Activated CD8-positive, alpha-beta memory T cell treated with anti-CD3 and anti-CD28 coated beads for 1 hour (primary cell): ENCODE data around the gene AMZ1.
"Not testable (repeated sequence)": the region's sequence is repeated elsewhere in the genome, so short reads cannot be mapped to it uniquely, and the experiment has no call there.

Experiments
- DNase-seq, 2 donors: peaks; one replicate each; pipeline ENCODE4 v3.0.0-alpha.2; 2020; ENCODE audit warnings: low read depth in 1 of 2; ENCODE audit errors: extremely low read depth in 1 of 2

Gene AMZ1

DNA sequence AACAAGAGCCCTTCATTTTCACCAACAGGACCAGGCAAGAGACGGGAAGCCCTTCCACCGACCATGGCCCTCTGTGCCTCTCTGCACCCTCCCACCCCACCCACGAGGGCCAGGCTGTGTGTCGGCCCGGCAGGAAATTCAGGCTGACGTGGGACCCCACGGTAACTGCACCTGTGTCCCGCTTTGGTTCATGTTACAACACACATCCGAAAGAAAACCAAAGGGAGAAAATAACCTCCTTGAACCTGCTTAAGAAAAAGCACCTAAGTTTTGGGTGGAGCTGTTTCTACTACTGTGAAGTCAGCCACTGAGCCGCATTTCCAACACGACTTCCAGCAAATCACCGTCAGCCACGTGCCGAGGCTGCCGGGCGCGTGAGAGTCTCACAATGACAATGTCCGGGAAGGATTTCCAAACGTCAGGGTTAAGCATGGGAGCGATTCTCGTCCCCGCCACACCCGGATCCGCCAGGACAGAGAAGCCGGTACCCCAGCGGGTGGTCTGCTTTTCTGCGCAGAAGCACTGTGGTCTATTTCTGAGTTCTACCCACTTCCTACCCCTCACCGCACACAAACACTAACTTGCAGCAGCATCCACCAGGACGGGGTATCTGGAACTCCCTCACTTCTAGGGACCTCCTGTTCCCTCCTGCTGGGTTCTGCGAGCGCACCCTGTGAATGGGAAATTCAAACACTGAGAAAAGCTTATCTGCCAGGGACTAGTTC, 36.6 kb downstream of the AMZ1 start:
- DNase-seq, result no peak

GRCh38 chr7:2725178-2726105, 37.4 kb downstream of the AMZ1 start:
- no peak for DNase-seq

- no peak for DNase-seq
These were observed 38.5 kb downstream of the AMZ1 start for GRCh38 chr7:2726316-2727018.

DNA sequence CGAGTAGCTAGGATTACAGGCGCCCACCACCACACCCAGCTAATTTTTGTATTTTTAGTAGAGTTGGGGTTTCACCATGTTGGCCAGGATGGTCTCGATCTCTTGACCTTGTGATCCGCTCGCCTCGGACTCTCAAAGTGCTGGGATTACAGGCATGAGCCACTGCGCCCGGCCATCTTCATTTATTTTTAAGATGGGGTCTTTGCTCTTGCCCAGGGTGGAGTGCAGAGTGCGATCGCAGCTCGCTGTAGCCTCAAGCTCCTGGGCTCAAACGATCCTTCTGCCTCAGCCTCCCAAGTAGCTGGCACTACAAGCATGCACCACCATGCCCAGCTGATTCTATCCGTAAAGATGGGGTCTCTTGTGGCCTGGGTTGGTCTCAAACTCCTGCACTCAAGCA, 39.2 kb downstream of the AMZ1 start:
- DNase-seq, result not testable (repeated sequence)

GRCh38 chr7:2728316-2729030, 40.5 kb downstream of the AMZ1 start:
- no peak for DNase-seq

GRCh38 chr7:2729031-2729892, 41.3 kb downstream of the AMZ1 start:
- DNase-seq, result no peak

DNA sequence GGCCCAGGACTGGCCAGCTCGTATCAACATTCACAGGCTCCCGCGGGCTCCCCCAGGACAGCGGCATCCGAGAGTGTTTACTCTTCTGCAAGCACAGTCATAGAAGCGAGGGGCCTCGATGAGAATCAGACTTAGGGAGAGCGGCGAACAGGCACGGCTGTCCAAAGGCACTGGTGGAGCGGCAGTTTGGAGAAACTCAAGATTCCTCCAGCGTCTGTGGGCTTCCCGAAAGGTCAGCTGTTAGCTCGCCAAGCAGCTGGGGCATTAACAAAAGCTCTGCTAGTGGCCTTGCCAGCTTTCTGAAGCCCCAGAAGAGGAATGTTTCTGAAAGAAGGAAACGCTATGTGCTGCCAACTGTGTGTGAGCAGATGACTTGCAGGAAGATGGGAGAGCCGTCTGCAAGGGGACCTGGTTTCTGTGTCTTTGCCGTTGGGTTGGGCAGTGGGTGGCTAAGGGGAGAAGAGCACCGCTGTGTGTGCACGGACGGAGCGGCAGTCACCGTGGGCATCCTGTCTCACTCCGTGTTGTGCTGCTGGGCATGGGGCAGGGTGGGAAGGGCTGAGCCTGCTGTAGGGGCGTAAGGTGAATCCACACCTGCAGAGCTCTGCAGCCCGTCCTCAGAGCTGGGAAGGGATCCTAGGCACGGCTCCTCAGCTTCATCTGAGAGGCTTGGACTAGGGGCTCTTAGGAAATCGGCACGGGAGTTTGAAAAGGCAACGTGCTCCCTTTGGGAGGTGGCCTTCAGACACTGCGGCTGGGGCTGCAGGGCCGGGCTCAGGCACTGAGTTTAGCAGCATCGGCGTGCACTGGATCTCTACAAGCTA, 42.1 kb downstream of the AMZ1 start:
- no peak for DNase-seq

DNA sequence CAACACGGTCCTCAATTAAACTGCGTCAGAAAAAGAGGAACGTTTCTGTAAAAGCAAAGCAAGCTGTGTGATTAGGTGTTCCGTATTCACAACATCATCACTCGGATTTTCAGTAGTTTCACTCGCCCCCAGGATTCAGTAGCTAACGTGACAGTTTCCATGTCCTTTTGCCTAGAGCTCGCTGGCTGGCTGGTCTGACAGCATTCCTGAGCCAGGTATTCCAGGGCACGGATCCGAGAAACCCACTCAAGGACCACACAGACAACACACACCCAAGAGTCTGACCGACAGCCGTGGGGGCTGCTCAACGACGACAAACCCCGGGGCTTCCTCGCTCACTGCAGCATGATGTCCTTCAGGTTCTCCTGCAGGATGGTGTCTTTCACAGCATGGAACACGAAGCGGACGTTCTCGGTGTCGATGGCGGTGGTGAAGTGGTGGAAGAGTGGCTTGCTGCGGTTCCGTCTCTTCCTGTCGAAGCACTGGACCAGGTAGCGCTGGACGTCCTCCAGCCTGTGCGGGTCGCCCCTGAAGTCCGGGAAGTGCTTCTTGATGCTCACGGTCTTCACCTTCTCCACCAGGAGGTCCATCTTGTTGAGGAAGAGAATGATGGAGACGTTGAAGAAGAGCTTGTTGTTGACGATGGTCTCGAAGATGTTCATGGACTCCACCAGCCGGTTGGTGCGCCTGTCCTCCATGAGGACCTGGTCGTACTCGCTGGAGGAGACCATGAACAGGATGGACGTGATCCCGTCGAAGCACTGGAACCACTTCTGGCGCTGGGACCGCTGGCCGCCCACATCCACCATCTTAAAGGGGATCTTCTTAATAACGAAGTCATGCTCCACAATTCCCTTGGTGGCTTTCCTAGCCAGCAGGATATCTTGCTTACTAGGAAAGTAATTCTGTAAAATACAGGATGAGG, 43.1 kb downstream of the AMZ1 start:
- DNase-seq, result no peak

GRCh38 chr7:2732388-2732787, 44.4 kb downstream of the AMZ1 start:
- no peak for DNase-seq

- no peak for DNase-seq
These were observed 45.1 kb downstream of the AMZ1 start for GRCh38 chr7:2732959-2733584.

DNA sequence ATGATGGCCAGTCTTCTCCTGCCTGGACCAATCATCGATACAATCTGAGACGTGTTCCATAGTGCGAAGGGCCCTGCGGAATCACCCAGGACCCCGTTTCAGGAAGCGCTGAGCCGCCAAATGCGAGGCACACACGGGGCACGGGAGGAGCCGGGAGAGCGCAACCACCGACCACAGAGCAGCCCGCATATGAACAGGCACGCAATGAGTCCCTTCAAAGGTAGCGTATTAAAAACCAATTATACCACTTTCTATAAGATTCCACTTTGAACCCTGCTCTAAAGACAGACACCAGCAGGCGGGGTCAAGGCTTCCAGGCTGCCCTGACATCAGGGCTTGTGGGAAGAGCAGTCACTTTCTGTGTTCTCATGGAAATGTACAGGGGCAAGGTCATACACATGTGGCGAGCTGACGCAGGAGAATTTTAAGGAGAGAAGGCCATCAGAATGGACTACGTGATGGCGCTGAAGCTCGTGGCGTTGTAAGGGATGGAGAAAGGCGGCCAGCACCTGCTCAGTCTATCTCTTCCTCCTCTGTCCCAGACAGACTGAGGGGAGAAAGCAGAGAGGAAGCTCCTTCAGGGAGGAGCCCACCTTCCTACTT, 46.2 kb downstream of the AMZ1 start:
- DNase-seq, result no peak

- no peak for DNase-seq
These were observed 47.0 kb downstream of the AMZ1 start for GRCh38 chr7:2734751-2735571.

GRCh38 chr7:2735744-2736143, 47.7 kb downstream of the AMZ1 start:
- no peak for DNase-seq

GRCh38 chr7:2736411-2736914, 48.5 kb downstream of the AMZ1 start:
- no peak for DNase-seq

DNA sequence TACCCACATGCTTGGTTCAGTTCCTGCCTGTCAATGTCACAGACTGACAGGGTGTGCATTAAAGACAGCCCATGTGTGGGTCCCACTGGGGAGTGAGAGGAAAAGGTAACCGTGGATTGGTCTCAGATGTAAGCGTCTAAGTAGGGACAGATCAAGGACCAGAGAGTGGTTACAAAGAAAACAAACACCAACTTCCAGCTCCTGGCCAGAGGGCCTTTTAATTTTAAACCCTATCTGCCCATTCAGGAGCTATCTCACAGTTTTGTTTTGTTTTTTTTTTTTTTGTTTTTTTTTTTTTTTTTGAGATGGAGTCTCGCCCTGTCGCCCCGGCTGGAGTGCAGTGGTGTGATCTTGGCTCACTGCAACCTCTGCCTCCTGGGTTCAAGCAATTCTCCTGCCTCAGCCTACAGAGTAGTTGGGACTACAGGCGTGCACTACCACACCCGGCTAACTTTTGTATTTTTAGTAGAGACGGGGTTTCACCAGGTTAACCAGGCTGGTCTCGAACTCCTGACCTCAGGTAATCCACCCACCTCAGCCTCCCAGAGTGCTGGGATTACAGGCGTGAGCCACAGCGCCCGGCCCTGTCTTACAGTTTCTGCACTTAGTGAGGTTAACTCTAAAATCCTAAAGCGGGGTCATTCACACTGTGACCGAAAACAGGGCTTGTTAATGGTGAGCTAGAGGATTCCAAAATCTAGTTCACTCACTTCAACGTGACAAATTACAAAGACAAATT, 49.2 kb downstream of the AMZ1 start:
- DNase-seq, result not testable (repeated sequence)
